HepG2 (cell line): ENCODE measurements around the gene PLEKHG4B.

ENCODE experiments used
- MYNN ChIP-seq: sonication (generic); formaldehyde crosslinking; IDR thresholded peaks from 2 replicates; pipeline ENCODE4 v1.4.0; 2020; ENCODE audit warnings: mild to moderate bottlenecking, low read depth, missing genetic modification reagents
- ONECUT2 ChIP-seq: sonication (generic); formaldehyde crosslinking; IDR thresholded peaks from 2 replicates; pipeline ENCODE4 v1.4.0; 2020; ENCODE audit warnings: missing genetic modification reagents
- POLR2A ChIP-seq, 2 experiments: IDR thresholded peaks; 2 replicates each; pipeline ENCODE4 v1.6.1; 2011; ENCODE audit warnings: low read depth in 2 of 2, low read length in 2 of 2, mild to moderate bottlenecking in 1 of 2, moderate library complexity in 1 of 2; ENCODE audit not compliant: insufficient read depth in 1 of 2
- RBM39 ChIP-seq: fragments of 200-400 bp; formaldehyde crosslinking; IDR thresholded peaks from one replicate; pipeline ENCODE4 v1.6.1; 2018; ENCODE audit warnings: antibody characterized with exemption, mild to moderate bottlenecking, low read depth, low read length; ENCODE audit not compliant: poor library complexity, severe bottlenecking

DNA sequence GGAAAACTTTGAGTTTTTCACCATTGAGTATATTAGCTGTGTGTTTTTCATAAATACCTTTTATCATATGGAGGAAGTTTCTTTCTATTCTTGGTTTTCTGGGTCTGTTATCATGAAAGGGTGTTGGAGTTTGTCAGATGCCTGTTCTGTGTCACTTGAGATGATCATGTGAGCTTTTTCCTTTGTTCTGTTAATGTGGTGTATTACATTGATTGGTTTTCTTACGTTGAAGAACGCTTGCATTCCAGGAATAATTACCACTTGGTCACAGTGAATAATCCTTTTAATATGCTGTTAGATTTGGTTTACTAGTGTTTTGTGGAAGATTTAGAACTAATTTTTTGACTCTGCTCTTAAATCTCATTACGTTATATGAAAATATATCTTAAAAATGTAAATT is 7.8 kb downstream of the PLEKHG4B start:
- TF ChIP-seq MYNN (CRISPR knock-in tag) (no peak), ONECUT2 (CRISPR knock-in tag) (no peak), RBM39 (no peak), POLR2A (IDR thresholded peaks at IDR 0.05; ENCODE audit: insufficient read depth in 1 of 2, low read depth in 2 of 2, low read length in 2 of 2) (no peak)
